Measurements from ENCODE around the gene ARMC9. TPM values are rescaled to one million over a fixed set of nuclear protein-coding genes. Genes with fewer than 3 reads are reported as not detected.
"Not testable (repeated sequence)": the region's sequence is repeated elsewhere in the genome, so short reads cannot be mapped to it uniquely, and the experiment has no call there.

The ARMC9 gene
- total and polyA plus RNA-seq, 2 of the 13 experiments (the other 11 are each of a cell fraction or from before 2014, with no cell fraction given) = 9.1 to 12.8 TPM

DNA sequence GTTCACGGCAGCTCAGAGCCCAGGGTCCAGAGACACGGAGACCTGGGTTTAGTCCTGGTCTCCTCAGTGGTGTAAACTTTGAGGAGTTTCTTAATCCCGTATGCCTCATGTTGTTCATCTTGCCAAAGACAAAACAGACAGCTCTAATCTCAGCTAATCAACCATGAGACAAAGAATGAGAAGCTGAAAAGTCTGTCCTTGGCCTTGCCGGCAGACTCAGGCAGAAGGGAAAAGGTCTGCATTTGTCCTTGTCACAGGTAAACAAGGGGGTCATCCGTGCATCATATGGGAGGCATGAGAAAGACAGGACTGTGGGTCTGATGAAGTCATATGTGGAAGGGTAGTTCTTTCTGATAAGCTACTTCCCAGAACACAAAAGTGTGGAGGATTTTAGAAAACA is 1.8 kb upstream of the ARMC9 start (continued):
- TF ChIP-seq, protein P1, sequence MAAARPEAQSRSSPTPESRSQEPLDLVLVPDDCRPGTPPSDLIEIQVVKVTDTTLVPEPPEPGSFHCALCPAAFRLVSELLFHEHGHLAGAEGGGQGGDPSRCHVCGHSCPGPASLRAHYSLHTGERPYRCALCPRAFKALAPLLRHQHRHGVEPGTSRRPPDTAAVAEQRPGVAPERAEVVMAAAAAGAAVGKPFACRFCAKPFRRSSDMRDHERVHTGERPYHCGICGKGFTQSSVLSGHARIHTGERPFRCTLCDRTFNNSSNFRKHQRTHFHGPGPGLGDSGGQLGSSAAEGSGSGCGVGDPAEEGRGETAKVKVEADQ (CRISPR knock-in tag; IDR thresholded peaks at IDR 0.05; ENCODE audit: borderline replicate concordance) = no peak
- TF ChIP-seq RARA (CRISPR knock-in tag; IDR thresholded peaks at IDR 0.05) (no peak), ZNF614 (CRISPR knock-in tag; IDR thresholded peaks at IDR 0.05; ENCODE audit: borderline replicate concordance) (peak; percentile 100), LBX2 (CRISPR knock-in tag; IDR thresholded peaks at IDR 0.05; ENCODE audit: borderline replicate concordance) (no peak)

GRCh38 chr2:231197196-231197595 is 1.2 kb upstream of the ARMC9 start:
- 76% methylated on average over 6 of the region's 7 CpGs for WGBS (ENCODE audit: low lambda C conversion rate)
- intact Hi-C loops (cut with micrococcal nuclease; ENCODE audit: unreplicated experiment) = not testable (repeated sequence)

More at GRCh38 chr2:231197196-231197595, 1.2 kb upstream of the ARMC9 start:
- H2AFZ ChIP-seq (ENCODE audit: low read length); H3K36me3 ChIP-seq (replicated peaks in 1 of 2; ENCODE audit: control insufficient read depth in 1 of 2, insufficient read depth in 2 of 2, low read length in 2 of 2); FAIRE-seq; CTCF ChIA-PET (ENCODE audit: low intra/inter-chr PET ratio, low total read pairs); ATAC-seq; H3K9me3 ChIP-seq (ENCODE audit: low read length); H3K4me3 ChIP-seq (replicated peaks in 1 of 3; ENCODE audit: insufficient read depth in 1 of 3, low read depth in 2 of 3, low read length in 3 of 3); BruUV-seq (replicated peaks); H3K79me2 ChIP-seq (ENCODE audit: insufficient read depth, low read length); DNase-seq (ENCODE audit: low spot score); H3K27ac ChIP-seq (ENCODE audit: extremely low read length, insufficient read depth, low read length); H3K9ac ChIP-seq (ENCODE audit: insufficient read depth, low read depth, low read length); in situ Hi-C loops (cut with HindIII; ENCODE audit: extremely low pct_ligation_motif_present, low pct_unique_long_range_greater_than_20kb); H3K27me3 ChIP-seq (ENCODE audit: control insufficient read depth in 1 of 2, insufficient read depth in 2 of 2, low read length in 2 of 2); H4K20me1 ChIP-seq (ENCODE audit: insufficient read depth, low read length): not testable (repeated sequence)
- POLR2A ChIA-PET = interaction anchor here (2.2 kb wide), 1 partner anchor 10 kb away, joined by 8 read pairs; no protein-coding TSS in a partner anchor
- Histone ChIP-seq H3K4me1 (ENCODE audit: insufficient read depth, low read length) (peaks cover 31% of the 10 kb centered on the region), H3K4me2 (ENCODE audit: low read depth, low read length) (peak overlapping the region; percentile 90)

Data from HepG2 (cell line).